Stimulated activated CD8-positive, alpha-beta memory T cell treated with anti-CD3 and anti-CD28 coated beads, Interleukin-4, amount 100 ng/mL, for 4 hours (primary cell): ENCODE data around the gene PCDHA4.
"Not testable (repeated sequence)": the region's sequence is repeated elsewhere in the genome, so short reads cannot be mapped to it uniquely, and the experiment has no call there.

ENCODE experiments used
- DNase-seq, 2 donors: peaks; one replicate each; pipeline ENCODE4 v3.0.0-alpha.2; 2020; ENCODE audit warnings: low read depth in 2 of 2, low spot score in 1 of 2

PCDHA4 gene

DNA sequence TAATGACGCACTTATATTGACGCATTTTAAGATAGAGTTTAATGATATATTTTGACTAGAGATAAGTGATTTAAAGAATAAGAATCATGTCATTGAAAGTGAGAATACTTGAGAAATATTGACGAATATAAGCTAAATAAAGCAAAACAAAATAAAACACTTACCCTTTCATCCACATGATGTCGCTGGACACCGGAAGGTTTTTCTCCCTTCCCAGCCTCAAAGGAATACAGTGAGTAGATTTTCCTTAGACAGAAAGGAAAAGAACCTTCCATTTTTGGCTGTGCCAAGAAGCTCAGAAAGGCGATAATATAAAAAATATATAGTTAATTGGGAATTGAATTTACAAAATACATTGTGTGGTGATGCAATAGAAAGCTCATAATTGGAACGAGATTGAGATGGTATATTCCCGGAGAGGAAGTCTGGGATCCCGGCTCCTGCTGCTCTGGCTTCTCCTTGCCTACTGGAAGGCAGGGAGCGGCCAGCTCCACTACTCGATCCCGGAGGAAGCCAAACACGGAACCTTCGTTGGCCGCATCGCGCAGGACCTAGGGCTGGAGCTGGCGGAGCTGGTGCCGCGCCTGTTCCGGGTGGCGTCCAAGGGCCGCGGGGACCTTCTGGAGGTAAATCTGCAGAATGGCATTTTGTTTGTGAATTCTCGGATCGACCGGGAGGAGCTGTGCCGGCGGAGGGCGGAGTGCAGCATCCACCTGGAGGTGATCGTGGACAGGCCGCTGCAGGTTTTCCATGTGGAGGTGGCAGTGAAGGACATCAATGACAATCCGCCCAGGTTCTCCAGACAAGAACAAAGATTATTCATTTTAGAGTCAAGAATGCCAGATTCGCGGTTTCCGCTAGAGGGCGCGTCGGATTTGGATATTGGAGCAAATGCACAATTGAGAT is 14.8 kb downstream of the PCDHA4 start, which contains the start of gene PCDHA5:
Gene PCDHA5 (plus strand): TSS at position 239 of the 906 bp plus-strand sequence.
- DNase-seq, result no peak

DNA sequence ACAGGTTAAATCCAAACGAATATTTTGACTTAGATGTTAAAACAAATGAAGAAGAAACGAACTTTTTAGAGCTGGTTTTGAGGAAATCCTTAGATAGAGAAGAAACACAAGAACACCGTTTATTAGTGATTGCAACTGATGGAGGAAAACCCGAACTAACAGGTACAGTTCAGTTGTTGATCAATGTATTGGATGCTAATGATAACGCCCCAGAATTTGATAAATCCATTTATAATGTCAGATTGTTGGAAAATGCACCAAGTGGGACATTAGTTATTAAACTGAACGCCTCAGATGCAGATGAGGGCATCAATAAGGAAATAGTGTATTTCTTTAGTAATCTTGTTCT is 15.4 kb downstream of the PCDHA4 start:
- no peak for DNase-seq

DNA sequence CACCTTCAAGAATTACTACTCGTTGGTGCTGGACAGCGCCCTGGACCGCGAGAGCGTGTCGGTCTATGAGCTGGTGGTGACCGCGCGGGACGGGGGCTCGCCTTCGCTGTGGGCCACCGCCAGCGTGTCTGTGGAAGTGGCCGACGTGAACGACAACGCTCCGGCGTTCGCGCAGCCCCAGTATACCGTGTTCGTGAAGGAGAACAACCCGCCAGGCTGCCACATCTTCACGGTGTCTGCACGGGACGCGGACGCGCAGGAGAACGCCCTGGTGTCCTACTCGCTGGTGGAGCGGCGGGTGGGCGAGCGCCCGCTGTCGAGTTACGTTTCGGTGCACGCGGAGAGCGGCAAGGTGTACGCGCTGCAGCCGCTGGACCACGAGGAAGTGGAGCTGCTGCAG is 16.1 kb downstream of the PCDHA4 start:
- not testable (repeated sequence) for DNase-seq

DNA sequence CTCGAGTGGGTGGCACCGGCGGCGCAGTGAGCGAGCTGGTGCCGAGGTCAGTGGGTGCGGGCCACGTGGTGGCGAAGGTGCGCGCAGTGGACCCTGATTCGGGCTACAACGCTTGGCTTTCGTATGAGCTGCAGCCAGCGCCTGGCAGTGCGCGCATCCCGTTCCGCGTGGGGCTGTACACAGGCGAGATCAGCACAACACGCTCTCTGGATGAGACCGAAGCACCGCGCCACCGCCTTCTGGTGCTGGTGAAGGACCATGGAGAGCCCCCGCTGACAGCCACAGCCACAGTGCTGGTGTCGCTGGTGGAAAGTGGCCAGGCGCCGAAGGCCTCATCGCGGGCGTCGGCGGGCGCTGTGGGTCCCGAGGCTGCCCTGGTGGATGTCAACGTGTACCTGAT is 16.6 kb downstream of the PCDHA4 start:
- no peak for DNase-seq

DNA sequence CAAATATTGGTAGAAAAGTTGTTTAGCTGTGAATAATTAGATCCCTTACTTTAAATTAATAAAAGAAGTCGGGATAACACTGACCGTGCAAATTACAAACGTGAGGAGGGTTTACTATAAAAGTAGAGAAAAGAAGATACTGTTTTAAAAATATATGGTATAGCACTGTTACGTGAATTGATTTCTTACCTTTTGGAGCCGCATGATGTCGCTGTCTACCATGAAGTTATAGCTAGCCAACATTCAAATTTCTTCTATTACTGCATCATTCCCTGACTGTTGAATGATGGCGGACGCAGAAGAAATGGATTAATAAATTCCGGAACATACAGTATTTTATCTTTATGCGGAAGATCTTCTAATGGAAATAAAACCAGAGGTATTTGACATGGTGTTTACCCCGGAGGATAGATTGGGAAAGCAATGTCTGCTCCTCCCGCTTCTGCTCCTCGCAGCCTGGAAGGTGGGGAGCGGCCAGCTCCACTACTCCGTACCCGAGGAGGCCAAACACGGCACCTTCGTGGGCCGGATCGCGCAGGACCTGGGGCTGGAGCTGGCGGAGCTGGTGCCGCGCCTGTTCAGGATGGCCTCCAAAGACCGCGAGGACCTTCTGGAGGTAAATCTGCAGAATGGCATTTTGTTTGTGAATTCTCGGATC is 21.0 kb downstream of the PCDHA4 start, which contains the start of gene PCDHA6:
Gene PCDHA6 (plus strand): TSS at position 257 of the 658 bp plus-strand sequence. CDS start 132 bp downstream, at position 389.
- no peak for DNase-seq

DNA sequence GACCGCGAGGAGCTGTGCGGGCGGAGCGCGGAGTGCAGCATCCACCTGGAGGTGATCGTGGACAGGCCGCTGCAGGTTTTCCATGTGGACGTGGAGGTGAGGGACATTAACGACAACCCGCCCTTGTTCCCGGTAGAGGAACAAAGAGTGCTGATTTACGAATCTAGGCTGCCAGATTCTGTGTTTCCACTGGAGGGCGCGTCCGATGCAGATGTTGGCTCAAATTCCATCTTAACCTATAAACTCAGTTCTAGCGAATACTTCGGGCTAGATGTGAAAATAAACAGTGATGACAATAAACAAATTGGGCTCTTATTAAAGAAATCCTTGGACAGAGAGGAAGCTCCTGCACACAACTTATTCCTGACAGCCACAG is 21.5 kb downstream of the PCDHA4 start:
- no peak for DNase-seq

DNA sequence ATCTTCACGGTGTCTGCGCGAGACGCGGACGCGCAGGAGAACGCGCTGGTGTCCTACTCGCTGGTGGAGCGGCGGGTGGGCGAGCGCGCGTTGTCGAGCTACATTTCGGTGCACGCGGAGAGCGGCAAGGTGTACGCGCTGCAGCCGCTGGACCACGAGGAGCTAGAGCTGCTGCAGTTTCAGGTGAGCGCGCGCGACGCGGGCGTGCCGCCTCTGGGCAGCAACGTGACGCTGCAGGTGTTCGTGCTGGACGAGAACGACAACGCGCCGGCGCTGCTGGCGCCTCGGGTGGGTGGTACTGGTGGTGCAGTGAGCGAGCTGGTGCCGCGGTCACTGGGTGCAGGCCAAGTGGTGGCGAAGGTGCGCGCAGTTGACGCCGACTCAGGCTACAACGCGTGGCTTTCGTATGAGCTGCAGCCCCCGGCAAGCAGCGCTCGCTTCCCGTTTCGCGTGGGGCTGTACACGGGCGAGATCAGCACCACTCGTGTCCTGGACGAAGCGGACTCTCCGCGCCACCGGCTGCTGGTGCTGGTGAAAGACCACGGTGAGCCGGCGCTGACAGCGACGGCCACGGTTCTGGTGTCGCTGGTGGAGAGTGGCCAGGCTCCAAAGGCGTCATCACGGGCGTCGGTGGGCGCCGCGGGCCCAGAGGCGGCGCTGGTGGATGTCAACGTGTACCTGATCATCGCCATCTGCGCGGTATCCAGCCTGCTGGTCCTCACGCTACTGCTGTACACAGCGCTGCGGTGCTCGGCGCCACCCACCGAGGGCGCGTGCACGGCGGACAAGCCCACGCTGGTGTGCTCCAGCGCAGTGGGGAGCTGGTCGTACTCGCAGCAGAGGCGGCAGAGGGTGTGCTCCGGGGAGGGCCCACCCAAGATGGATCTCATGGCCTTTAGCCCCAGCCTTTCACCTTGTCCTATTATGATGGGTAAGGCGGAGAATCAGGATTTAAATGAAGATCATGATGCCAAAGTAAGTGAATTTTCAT is 22.9 kb downstream of the PCDHA4 start:
- not testable (repeated sequence) for DNase-seq

DNA sequence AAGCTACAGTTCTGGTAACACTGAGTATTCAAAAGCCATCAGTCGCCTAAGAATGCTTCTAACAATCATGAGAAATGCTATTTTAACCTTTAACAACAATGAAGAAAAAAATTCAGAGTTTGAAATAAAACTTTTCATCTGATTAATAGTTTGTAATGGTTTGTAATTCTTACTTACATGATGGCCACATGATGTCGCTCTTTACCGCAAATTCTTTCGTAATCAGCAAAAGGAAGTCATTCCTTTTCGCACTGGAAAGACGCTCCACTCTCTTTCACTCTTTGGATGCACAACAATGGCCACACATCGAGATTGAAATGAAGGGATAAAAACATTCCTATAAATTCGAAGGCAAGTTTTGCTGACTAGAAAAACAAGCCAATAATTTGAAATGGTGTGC is 27.1 kb downstream of the PCDHA4 start, which contains the start of gene PCDHA7:
Gene PCDHA7 (plus strand): TSS at position 277 of the 400 bp plus-strand sequence. CDS start 115 bp downstream, at position 392.
- no peak for DNase-seq

DNA sequence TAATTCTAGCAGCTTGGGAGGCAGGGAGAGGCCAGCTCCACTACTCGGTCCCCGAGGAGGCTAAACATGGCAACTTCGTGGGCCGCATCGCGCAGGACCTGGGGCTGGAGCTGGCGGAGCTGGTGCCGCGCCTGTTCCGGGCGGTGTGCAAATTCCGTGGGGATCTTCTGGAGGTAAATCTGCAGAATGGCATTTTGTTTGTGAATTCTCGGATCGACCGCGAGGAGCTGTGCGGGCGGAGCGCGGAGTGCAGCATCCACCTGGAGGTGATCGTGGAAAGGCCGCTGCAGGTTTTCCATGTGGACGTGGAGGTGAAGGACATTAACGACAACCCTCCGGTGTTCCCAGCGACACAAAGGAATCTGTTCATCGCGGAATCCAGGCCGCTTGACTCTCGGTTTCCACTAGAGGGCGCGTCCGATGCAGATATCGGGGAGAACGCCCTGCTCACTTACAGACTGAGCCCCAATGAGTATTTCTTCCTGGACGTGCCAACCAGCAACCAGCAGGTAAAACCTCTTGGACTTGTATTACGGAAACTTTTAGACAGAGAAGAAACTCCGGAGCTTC is 27.7 kb downstream of the PCDHA4 start:
- DNase-seq, result not testable (repeated sequence)

DNA sequence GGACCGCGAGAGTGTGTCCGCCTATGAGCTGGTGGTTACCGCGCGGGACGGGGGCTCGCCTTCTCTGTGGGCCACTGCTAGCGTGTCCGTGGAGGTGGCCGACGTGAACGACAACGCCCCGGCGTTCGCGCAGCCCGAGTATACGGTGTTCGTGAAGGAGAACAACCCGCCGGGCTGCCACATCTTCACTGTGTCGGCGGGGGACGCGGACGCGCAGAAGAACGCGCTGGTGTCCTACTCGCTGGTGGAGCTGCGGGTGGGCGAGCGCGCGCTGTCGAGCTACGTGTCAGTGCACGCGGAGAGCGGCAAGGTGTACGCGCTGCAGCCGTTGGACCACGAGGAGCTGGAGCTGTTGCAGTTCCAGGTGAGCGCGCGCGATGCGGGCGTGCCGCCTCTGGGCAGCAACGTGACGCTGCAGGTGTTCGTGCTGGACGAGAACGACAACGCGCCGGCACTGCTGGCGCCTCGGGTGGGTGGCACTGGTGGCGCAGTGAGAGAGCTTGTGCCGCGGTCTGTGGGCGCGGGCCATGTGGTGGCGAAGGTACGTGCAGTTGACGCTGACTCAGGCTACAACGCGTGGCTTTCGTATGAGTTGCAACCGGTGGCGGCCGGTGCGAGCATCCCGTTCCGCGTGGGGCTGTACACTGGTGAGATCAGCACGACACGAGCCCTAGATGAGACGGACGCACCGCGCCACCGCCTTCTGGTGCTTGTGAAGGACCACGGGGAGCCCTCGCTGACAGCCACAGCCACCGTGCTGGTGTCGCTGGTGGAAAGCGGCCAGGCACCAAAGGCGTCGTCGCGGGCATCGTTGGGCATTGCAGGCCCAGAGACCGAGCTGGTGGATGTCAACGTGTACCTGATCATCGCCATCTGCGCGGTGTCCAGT is 29.0 kb downstream of the PCDHA4 start:
- DNase-seq, result no peak

DNA sequence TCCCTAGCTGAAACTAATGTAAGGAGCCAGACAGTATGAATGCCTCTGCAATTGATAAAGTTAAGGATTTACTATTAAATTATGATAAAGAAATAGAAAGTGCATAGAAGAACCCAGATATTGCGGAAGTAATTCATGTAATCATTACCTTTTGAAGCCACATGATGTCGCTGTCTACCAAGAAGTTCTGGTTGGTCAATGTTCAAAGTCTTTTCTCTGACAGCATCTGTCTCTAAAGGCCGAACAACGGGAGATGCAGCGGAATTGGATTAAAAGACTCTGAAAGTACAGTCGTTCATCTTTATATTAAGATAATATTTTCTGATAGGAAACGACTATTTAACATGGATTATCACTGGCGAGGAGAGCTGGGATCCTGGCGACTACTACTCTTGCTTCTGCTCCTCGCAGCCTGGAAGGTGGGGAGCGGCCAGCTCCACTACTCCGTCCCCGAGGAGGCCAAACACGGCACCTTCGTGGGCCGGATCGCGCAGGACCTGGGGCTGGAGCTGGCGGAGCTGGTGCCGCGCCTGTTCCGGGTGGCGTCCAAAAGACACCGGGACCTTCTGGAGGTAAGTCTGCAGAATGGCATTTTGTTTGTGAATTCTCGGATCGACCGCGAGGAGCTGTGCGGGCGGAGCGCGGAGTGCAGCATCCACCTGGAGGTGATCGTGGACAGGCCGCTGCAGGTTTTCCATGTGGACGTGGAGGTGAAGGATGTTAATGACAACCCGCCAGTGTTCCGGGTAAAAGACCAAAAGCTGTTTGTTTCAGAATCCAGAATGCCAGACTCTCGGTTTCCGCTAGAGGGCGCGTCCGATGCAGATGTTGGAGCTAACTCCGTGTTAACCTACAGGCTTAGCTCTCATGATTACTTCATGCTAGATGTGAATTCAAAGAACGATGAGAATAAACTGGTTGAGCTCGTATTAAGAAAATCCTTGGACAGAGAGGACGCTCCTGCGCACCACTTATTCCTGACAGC is 34.4 kb downstream of the PCDHA4 start, which contains the start of gene PCDHA8:
Gene PCDHA8 (plus strand): TSS at position 210 of the 985 bp plus-strand sequence. CDS start 135 bp downstream, at position 345.
- DNase-seq, result no peak

DNA sequence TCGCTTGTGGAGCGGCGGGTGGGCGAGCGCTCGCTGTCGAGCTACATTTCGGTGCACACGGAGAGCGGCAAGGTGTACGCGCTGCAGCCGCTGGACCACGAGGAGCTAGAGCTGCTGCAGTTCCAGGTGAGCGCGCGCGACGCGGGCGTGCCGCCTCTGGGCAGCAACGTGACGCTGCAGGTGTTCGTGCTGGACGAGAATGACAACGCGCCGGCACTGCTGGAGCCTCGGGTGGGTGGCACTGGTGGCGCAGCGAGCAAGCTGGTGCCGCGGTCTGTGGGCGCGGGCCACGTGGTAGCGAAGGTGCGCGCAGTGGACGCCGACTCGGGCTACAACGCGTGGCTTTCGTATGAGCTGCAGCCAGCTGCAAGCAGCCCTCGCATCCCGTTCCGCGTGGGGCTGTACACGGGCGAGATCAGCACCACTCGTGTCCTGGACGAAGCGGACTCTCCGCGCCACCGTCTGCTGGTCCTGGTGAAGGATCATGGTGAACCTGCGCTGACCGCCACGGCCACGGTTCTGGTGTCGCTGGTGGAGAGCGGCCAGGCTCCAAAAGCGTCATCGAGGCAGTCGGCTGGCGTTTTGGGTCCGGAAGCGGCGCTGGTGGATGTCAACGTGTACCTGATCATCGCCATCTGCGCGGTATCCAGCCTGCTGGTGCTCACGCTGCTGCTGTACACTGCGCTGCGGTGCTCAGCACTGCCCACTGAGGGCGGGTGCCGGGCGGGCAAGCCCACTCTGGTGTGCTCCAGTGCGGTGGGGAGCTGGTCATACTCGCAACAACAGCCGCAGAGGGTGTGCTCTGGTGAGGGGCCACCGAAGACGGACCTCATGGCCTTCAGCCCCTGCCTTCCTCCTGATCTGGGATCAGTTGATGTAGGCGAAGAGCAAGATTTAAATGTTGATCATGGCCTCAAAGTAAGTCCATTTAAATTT is 36.2 kb downstream of the PCDHA4 start:
- DNase-seq, result no peak

DNA sequence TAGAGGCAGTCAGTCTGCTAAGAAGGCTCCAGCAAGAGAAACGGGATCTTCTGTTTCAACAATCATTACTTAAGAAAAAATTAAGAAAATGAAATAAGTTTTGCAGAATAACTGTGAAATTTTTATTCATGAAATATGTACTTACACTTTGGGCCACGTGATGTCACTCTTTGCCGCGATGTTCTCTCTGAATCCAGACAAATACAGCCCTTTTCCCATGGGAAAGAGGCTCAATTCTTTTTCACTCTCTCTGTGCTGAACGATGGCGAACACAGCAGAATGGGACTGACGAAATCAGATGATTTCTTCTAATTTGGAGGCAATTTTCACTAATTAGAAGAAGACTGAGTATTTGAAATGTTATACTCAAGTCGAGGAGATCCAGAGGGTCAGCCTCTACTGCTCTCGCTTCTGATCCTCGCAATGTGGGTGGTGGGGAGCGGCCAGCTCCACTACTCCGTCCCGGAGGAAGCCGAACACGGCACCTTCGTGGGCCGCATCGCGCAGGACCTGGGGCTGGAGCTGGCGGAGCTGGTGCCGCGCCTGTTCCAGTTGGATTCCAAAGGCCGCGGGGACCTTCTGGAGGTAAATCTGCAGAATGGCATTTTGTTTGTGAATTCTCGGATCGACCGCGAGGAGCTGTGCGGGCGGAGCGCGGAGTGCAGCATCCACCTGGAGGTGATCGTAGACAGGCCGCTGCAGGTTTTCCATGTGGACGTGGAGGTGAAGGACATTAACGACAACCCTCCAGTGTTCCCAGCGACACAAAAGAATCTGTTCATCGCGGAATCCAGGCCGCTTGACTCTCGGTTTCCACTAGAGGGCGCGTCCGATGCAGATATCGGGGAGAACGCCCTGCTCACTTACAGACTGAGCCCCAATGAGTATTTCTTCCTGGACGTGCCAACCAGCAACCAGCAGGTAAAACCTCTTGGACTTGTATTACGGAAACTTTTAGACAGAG is 41.6 kb downstream of the PCDHA4 start, which contains the start of gene PCDHA9:
Gene PCDHA9 (plus strand): TSS at position 244 of the 964 bp plus-strand sequence. CDS start 114 bp downstream, at position 358.
- not testable (repeated sequence) for DNase-seq

DNA sequence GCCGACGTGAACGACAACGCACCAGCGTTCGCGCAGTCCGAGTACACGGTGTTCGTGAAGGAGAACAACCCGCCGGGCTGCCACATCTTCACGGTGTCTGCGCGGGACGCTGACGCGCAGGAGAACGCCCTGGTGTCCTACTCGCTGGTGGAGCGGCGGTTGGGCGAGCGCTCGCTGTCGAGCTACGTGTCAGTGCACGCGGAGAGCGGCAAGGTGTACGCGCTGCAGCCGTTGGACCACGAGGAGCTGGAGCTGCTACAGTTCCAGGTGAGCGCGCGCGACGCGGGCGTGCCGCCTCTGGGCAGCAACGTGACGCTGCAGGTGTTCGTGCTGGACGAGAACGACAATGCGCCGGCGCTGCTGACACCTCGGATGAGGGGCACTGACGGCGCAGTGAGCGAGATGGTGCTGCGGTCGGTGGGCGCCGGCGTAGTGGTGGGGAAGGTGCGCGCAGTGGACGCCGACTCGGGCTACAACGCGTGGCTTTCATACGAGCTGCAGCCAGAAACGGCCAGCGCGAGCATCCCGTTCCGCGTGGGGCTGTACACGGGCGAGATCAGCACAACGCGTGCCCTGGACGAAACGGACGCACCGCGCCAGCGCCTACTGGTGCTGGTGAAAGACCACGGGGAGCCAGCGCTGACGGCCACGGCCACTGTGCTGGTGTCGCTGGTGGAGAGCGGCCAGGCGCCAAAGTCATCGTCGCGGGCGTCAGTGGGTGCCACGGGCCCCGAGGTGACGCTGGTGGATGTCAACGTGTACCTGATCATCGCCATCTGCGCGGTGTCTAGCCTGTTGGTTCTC is 43.2 kb downstream of the PCDHA4 start:
- DNase-seq, result not testable (repeated sequence)
